GM12865 (cell line): ENCODE measurements around the gene AP3S1.

ENCODE experiments used
- DNase-seq: peaks from one replicate; pipeline ENCODE4 v3.0.0; 2010; ENCODE audit warnings: low read depth
- H3K4me3 ChIP-seq: 2 replicates; pipeline ENCODE4 v1.5.1; 2011; ENCODE audit warnings: mild to moderate bottlenecking, low read depth, low read length, control low read depth
- TF ChIP-seq, protein P1 (sequence below): IDR thresholded peaks from 2 replicates; pipeline ENCODE4 v1.5.1; 2011; ENCODE audit warnings: low read length, control low read depth, low read depth, inconsistent platforms; ENCODE audit not compliant: insufficient read depth; ENCODE audit errors: missing control alignments

The AP3S1 gene

DNA sequence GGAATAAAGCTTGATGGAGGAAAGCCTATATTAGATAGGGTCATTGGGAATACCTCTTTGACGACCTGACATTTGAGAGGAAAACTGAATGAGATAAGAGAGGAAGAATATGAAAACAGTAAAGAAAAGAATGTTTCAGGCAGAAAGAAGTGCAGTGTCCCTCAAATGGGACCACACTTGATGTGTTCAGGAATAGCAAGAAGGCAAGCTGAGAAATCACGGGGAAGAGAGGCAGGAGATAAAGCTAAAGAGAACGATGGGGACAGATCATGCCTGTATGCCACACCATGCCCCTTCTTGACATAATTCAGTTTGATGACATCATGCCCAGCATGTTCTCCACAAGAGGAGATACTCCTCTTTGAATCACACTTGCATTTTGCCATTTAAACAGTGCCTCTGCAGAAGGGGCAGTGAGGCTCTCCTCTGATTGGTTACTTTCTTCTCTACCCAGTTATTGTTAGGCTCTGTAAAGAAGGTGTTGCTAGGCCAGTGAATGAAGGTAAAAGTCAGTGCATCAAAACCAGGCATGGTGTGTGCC is 7.6 kb downstream of the AP3S1 start:
- TF ChIP-seq, protein P1, sequence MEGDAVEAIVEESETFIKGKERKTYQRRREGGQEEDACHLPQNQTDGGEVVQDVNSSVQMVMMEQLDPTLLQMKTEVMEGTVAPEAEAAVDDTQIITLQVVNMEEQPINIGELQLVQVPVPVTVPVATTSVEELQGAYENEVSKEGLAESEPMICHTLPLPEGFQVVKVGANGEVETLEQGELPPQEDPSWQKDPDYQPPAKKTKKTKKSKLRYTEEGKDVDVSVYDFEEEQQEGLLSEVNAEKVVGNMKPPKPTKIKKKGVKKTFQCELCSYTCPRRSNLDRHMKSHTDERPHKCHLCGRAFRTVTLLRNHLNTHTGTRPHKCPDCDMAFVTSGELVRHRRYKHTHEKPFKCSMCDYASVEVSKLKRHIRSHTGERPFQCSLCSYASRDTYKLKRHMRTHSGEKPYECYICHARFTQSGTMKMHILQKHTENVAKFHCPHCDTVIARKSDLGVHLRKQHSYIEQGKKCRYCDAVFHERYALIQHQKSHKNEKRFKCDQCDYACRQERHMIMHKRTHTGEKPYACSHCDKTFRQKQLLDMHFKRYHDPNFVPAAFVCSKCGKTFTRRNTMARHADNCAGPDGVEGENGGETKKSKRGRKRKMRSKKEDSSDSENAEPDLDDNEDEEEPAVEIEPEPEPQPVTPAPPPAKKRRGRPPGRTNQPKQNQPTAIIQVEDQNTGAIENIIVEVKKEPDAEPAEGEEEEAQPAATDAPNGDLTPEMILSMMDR: no peak
- no peak for DNase-seq
- H3K4me3 ChIP-seq: no peak overlapping the region

DNA sequence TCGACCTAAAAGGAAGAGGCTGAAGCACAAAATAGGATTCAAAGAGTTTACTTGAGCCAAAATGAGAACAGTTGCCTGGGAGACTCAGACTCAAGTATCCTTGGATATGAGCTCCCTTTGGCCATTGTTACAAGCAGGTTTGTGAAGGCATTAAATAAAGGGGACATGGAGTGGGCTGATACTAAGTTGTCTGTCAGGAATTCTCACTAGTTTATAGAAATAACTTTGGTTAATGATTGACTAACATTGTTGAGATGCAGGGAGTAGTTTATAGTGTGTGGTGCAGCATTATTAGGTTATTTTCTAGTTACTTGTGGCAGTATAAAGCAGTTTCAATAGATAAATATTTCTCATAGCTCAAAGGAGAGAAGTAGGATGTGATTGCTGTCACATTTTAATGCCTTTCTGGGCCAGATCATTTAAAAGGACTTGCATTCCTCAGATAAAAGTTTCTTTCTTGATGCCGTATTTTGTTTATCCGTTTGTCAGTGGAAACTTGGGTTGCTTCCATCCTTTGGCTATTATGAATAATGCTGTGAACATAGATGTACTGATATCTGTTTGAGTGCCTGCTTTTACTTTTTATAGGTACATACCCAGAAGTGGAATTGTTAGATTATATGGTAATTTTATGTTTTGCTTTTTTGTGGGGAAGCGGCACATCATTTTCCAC is 9.1 kb downstream of the AP3S1 start:
- DNase-seq: no peak
- TF ChIP-seq, protein P1: no peak
- no peak overlapping the region for H3K4me3 ChIP-seq

DNA sequence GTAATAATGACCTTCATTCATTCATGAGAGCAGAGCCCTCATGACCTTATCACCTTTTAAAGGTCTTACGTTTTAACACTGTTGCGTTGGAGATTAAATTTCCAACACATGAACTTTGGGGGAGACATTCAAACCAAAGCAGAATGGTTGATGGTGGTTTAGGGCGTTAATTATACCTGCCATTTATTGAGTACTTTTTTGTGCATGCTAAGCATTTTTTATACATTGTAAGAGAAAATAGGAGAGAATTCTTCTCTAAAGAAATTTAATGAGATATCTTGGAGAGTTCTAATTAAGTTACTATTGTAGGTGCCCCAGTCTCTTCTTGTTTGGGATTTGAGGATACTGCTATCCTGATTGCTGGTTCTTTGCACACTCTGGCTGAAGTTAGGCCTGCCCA is 12.4 kb downstream of the AP3S1 start:
- no peak overlapping the region for H3K4me3 ChIP-seq
- DNase-seq: no peak
- TF ChIP-seq, protein P1: no peak

DNA sequence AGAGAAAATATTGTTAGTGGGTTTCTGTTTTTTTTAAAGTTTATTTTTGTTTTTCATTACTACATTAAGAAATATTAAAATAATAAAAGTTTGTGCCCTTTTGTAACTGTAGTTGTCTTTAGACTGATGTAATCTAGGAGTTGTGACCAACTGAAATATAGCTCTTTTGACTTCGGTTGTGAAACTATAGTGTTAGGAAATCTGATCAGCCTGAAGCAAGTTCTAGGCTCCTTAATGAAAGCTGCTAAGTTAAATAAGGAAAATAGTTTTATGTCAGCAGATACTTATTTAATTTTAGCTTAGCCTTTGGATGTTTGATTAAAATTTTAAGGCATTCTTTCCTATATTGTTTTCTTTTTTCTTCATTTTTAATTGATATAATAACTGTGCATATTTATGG is 14.2 kb downstream of the AP3S1 start:
- TF ChIP-seq, protein P1: no peak
- DNase-seq: no peak

DNA sequence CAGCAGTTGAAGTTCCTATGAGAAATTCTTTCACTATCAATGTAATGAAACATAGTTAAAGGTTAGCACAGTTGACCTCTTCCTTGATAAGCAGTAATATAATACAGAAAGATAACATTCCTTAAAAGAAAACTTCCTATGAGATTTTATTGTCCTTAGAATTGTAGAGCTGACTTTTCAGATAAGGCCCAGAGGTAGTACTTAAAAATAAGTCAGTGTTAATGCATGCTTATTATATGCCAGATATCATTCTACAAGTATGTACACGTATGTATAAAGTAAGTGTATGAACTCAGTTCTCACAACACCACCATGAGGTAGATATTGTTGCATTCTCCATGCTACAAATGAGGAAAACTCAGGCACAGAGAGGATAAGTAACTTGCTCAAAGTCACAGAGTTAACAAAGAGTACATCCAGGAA is 15.3 kb downstream of the AP3S1 start:
- no peak overlapping the region for H3K4me3 ChIP-seq
- DNase-seq: no peak
- TF ChIP-seq, protein P1: no peak

More for the DNA sequence above, 14.2 kb downstream of the AP3S1 start:
- no peak overlapping the region for H3K4me3 ChIP-seq

DNA sequence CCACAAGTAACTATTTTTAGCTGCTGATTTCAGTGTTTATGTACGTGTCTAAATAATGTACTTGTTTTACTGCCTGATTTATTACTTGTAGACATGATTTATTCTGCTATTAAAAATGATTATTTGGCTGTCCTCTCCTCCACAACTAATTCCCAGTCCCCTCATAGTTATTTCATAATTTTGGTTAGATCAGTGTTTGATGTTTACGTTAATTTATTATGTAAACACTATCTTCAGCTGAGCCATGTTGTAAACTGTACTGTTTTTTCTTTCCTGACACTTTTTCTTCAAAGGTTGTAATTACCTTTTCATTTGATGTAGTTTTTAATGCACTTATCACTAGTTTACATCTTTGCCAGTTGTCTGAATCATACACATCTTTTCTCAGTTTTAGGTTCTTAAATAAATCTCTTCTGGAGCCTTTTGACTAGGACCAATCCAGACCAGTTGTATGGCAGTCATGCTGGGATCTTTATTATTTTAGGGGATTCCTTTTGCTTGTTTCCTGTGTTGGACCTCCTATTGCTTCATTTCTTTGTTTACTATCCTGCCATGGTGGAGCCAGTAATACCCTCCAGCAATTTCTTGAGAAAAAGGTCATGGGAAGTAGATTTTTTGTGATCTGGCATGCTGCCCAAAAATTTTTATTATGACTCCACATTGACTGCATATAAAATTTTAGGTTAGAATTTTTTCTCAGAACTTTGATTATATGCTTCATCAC is 16.1 kb downstream of the AP3S1 start:
- H3K4me3 ChIP-seq: peak overlapping the region; percentile 39
- DNase-seq: no peak
- TF ChIP-seq, protein P1: no peak

DNA sequence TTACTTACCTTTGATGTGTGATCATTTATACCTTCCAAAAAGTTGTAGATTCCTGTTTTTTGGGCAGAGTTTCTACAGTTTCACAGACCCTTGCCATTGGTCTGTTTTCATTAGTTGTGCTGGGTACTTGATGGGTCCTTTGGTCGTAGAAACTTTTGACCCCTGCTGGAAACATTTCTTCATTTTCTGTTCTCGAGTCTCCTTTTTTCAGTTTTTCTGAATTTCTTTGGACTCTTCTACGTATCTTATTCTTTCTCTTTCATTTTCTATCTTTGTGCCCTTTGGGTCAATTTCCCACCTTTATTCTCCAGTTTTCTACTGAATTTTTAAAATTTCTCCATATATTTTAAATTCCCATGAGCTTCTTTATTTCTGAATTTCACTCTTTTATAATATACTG is 16.7 kb downstream of the AP3S1 start:
- DNase-seq: no peak
- peak overlapping the region; percentile 39 for H3K4me3 ChIP-seq
- TF ChIP-seq, protein P1: no peak
